Measurements from ENCODE around the gene KLK2. TPM values are rescaled to one million over a fixed set of nuclear protein-coding genes. Genes with fewer than 3 reads are reported as not detected.

KLK2 gene
- total RNA-seq, 1 experiment from 2014 or later, result not detected

- no peak for DNase-seq (ENCODE audit: low read depth)
These were observed 22.5 kb upstream of the KLK2 start for GRCh38 chr19:50850738-50851137.

GRCh38 chr19:50851620-50852019, 21.6 kb upstream of the KLK2 start:
- no peak for DNase-seq (ENCODE audit: low read depth)

- no peak for DNase-seq (ENCODE audit: low read depth)
These were observed 18.4 kb upstream of the KLK2 start, which contains the start of gene KLK3 for GRCh38 chr19:50854636-50855410. KLK3 (plus strand) TSS chr19:50854915; CDS start chr19:50854956, 41 bp downstream.

- DNase-seq (ENCODE audit: low read depth), result no peak
These were observed 15.9 kb upstream of the KLK2 start for GRCh38 chr19:50857366-50857765.

GRCh38 chr19:50858886-50859285, 14.4 kb upstream of the KLK2 start:
- DNase-seq (ENCODE audit: low read depth), result no peak

GRCh38 chr19:50859849-50860248, 13.4 kb upstream of the KLK2 start:
- DNase-seq (ENCODE audit: low read depth), result no peak

GRCh38 chr19:50861010-50861409, 12.2 kb upstream of the KLK2 start:
- DNase-seq (ENCODE audit: low read depth), result no peak

GRCh38 chr19:50861496-50862286, 11.5 kb upstream of the KLK2 start:
- no peak for DNase-seq (ENCODE audit: low read depth)

GRCh38 chr19:50869479-50869878, 3.8 kb upstream of the KLK2 start:
- DNase-seq (ENCODE audit: low read depth), result no peak

GRCh38 chr19:50870417-50871089, 2.7 kb upstream of the KLK2 start:
- peak; percentile 18 for DNase-seq (ENCODE audit: low read depth)

- DNase-seq (ENCODE audit: low read depth), result no peak
These were observed 972 bp downstream of the KLK2 start for GRCh38 chr19:50874211-50874610.

GRCh38 chr19:50875795-50876422, 2.7 kb downstream of the KLK2 start:
- DNase-seq (ENCODE audit: low read depth), result no peak

- no peak for DNase-seq (ENCODE audit: low read depth)
These were observed 3.2 kb downstream of the KLK2 start for GRCh38 chr19:50876456-50876855.

GRCh38 chr19:50877338-50877737, 4.1 kb downstream of the KLK2 start:
- no peak for DNase-seq (ENCODE audit: low read depth)

- DNase-seq (ENCODE audit: low read depth), result no peak
These were observed 5.6 kb downstream of the KLK2 start for GRCh38 chr19:50878851-50879250.

GRCh38 chr19:50880241-50880640, 7.0 kb downstream of the KLK2 start:
- DNase-seq (ENCODE audit: low read depth), result no peak

GRCh38 chr19:50882188-50882587, 8.9 kb downstream of the KLK2 start:
- no peak for DNase-seq (ENCODE audit: low read depth)

- DNase-seq (ENCODE audit: low read depth), result no peak
These were observed 16.4 kb downstream of the KLK2 start for GRCh38 chr19:50889638-50890037.

- DNase-seq (ENCODE audit: low read depth), result peak; percentile 51
These were observed 17.4 kb downstream of the KLK2 start for GRCh38 chr19:50890422-50891252.

- DNase-seq (ENCODE audit: low read depth), result no peak
These were observed 18.0 kb downstream of the KLK2 start for GRCh38 chr19:50891253-50891625.

All from LHCN-M2 (cell line).